ENCODE data around the gene NDUFB10. TPM values are rescaled to one million over a fixed set of nuclear protein-coding genes. Genes with fewer than 3 reads are reported as not detected.

NDUFB10 gene
- total RNA-seq, 1 donor from 2014 or later = 118 TPM

DNA sequence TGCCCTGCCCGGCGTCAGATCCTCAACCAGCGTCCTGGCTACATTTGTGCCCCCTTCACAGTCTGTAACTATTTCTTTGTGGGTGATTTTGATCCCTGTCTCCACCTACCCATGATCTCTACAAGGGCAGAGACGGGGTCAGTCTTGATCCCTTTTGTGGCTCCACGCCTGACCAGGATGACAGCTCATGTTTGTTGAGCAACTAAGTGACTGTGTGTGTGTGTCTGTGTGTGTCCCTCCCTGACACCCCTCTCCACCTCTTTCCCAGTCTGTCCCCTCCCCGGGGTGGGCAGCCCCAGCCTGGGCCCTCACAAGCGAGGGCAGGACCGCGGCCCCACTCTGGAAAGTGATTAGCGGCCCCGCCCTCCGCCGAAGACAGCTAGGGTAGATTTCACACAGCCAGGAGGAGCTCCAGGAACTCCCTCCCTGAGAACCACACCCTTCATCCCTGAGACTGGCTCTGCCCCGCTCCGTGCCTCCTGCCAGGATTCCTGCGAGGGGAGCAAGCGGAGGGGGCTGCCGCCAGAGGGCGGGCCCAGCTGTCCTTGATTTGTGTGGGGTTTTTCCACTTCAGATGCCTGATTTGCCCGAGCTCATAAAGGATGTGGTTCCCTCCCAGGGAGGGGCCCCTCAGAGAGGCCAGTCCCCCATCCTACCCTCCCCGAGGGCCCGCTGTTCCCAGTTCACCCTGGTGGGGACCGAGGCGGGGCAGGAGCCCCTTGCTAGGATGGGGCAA lies 35.9 kb upstream of the NDUFB10 start:
- intact Hi-C loops (cut with micrococcal nuclease) = no loop called here

DNA sequence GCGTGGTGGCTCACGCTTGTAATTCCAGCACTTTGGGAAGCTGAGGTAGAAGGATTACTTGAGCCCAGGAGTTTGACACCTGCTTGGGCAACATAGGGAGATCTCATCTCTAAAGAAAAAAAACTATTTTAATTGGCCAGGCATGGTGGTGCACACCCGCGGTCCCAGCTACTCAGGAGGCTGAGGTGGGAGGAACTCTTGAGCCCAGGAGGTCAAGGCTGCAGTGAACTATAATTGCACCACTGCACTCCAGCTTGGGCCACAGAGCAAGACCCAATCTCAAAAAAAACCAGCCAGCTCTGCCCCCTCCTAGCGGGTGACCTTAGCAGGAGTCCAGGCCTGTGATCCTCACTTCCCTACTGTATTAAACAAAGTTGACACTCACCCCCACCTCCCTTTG lies 35.2 kb upstream of the NDUFB10 start:
- intact Hi-C loops (cut with micrococcal nuclease) = no loop called here

DNA sequence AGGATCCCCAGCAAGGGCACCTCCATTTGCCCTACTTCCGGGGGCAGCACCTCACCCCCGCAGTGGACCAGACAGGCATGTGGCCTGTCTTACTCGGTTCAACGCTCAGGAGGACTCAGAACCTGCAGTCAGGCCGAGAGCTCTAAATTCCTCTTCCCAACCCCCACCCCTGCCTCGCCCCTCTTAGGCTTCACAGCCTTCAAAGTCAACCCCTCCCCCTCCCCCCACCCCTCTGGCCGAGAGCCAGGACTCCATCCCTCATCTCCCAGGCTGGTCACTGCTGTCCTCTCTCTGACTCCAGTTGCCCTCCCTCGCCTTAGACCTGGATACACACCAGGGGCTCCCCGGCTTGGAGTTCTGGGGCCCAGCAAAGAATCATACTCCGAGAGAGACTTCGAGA lies 33.1 kb upstream of the NDUFB10 start:
- intact Hi-C loops (cut with micrococcal nuclease) = loop anchor here (5.0 kb wide), 1 partner anchor 99 kb away; the partner anchor contains the start of genes FAHD1 and HAGH

DNA sequence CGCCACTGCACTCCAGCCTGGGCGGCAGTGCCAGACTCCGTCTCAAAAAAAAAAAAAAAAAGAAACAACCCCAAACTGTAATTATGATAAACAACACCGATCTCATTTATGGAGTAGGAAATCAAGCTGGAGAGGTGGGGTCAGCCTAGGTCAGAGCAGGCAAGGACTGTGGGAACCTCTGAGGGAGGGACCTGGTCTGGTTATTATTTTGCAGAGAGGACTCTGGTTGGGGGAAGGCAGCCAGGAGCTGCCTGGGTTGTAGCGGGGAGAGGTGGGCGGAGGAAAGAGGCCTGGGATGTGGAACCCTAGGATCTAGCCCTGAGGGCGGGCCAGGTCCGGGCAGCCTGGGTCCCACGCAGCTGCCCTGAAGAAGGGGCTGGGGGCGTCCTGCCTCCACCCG lies 30.2 kb upstream of the NDUFB10 start:
- intact Hi-C loops (cut with micrococcal nuclease) = loop anchor here (1.0 to 5.0 kb wide), 4 partner anchors 14 to 156 kb away; partner anchors contain the start of genes FAHD1, HAGH, MRPS34 and MSRB1

DNA sequence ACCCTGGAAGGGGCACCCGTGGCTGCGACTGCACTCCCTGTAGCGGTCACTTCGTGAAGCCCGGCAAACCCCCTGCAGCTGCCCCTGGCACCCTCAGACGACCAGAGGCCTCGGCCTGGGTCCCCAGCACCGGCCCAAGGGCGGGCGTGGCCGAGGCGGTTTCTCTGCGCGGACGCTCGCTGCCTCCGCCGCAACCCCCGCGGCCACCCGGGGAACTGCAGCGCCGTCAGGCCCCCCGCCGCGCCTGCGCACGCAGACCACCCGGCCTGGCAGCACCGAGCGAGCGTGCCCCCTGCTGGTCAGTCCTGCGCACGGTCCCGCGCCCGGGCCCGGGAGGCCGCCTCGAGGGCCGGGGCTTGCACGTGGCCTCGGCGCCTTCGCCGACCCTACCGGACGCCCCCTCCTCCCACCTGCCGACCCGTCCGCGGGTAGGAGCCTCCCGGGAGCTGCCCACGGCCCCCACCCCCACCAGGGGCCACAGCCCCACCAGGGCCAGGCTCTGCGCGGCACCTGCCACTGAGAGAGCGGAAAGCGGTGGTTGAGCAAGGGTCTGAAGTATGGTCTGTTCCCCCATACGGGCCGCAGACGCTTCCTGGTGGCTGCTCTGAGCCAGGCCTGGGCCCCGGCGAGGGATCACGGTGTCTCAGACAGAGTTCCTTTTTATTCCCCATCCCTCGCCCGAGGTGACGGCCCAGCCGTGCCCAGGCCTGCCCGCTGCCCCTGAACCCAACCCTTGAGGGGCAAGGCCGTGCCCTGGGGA lies 29.6 kb upstream of the NDUFB10 start:
- intact Hi-C loops (cut with micrococcal nuclease) = loop anchor here (1.0 to 5.0 kb wide), 4 partner anchors 13 to 156 kb away; partner anchors contain the start of genes FAHD1, HAGH, MRPS34 and MSRB1

DNA sequence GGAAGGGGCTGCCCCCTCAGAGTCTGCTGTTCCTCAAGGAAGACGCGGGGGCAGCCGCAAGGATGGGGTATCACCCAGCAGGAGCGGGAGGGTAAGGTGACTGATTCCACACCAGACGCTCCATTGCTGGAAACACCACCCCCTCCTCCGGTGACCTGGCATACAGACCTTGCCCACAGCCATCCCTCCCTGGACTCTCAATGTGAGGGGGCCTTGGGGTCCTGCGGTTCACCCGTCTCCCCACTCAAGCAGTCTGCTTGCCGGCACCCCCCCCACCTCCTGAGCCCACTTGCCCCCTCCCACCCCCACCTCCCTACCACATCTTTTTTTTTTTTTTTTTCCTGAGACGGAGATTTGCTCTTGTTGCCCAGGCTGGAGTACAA lies 29.0 kb upstream of the NDUFB10 start:
- intact Hi-C loops (cut with micrococcal nuclease) = no loop called here

DNA sequence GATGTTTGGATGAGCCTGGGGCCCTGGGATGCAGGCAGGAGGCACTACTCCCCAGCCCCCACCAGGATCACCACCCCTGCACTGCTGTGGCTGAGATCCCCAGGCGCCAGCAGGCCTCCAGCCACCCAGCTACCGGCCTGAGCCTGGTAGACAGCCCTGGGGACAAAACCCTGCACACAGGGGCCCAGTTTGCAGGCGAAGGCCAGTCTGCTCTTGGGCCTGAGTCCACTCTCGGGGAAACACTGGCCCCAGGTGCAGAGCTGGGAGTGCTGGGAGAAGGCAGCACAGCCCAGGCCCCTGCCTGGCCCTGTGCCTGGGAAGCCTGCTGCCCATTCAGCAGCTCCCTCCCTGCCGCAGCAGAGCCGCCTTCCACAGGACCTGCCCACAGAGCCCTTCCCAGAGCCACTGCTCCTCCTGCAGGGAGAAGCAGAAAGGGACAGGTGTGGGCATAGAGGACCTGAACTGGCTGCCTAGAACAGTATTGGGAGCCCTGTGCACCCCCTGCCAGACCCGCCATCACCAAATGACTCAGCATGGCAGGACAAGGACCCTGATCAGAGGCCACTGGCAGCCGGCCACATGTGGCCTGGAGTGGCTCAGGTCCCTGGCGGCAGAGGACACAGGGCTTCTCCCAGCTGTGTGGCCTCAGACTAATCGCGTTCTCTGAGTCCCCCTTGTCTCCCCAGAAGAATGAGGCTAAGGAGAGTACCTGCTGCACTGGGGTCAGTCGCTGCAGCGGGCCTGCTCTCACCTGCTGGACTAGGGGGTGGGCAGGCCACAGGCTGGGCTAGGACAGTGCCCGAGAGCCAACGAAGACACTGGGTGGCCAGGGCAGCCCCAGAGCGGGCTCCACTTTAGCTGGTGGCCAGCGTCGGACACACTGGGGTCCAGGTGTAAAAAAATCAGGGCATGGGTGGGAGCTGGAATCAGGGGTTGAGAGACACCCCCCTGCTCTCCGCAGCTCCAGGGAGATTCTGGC lies 27.0 kb upstream of the NDUFB10 start:
- intact Hi-C loops (cut with micrococcal nuclease) = no loop called here

DNA sequence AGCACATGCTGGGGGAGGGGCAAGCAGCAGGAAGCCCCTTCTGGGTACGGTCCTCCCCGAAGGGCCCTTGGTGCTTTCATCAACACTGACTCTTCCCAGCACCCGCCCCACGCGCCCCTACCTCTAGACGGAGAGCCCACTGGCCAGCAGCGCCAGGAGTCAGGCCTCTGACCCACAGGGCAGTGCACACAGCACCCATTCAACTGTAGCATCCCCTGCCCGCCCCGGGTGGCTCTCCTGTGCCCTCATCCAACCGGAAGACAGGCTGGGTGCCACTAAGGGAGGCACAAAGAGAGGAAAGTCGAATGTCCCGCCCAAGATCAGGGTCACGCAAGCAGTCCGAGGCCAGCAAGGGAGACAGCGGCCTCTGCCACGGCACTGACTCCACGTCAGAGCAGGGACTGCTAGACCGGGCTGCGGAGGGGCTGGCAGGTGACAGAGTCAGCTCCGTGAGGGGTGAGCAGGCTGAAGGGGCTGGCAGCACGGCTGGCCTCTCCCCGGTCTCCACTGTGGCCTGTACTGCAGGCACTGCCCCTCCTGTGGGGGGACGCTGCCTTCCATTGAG lies 26.2 kb upstream of the NDUFB10 start:
- intact Hi-C loops (cut with micrococcal nuclease) = no loop called here

DNA sequence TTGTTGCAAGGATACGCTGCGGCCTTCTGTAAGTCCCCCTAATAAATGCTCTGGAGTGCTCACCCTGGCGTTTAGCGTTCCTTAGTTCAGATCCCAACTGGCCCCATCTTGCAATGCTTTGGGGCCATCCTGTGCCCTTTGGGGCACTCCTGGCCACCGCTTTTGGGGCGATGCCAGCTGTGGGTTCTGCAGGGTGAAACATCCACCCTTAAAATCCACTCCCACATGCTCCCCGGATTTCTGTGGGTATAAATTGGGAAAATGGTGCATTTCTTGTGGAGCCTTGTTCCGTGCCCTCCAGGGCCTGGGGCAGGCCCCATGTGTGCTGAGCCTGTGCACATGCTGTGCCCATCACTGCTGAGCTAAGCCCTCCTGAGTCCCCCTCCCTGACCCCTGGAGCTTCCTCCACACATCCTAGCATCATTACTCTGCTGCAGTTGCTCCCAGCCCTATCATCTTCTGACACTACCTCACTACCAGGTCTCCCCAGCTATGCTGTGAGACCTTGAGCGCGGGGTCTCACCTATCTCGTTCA lies 22.3 kb upstream of the NDUFB10 start:
- intact Hi-C loops (cut with micrococcal nuclease) = no loop called here

DNA sequence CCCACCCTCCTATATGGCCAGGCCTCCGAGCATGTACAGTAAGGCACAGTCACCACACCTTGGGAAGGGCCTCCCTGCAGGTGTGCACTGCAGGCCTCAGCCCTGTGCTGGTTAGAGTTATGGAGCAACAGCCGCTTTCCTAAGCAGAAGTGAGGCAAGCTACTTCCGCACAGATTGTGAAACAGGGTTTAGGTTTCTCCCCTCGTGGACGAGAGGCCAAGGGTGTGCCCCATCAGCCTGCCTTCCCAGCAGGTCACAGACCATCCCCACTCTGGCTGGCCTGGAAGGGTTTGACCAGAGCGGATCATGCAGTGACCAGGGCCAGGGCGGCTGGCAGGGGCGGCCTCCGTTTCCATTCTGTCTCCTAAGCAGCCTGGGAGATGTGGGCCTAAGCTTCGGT lies 21.0 kb upstream of the NDUFB10 start:
- intact Hi-C loops (cut with micrococcal nuclease) = no loop called here

DNA sequence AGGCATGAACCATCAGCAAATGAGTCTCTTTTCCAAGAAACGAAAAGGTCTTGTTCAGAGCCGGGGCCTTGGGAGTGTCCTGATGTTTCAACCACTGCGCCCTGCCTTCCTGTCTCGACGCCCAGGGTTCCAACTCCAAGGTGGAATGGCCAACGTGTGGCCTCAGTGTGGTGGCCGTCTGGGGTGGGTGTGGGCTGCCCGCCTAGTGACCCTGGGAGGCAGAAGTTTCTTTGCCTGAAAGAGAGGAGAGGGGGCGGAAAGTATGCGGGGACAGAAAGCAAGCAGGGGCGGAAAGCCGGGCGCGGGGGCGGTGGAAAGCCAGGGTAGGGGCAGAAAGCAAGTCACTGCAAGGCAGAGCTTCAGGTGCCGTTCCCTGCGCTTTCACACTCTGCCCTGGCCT lies 20.4 kb upstream of the NDUFB10 start:
- intact Hi-C loops (cut with micrococcal nuclease) = no loop called here

DNA sequence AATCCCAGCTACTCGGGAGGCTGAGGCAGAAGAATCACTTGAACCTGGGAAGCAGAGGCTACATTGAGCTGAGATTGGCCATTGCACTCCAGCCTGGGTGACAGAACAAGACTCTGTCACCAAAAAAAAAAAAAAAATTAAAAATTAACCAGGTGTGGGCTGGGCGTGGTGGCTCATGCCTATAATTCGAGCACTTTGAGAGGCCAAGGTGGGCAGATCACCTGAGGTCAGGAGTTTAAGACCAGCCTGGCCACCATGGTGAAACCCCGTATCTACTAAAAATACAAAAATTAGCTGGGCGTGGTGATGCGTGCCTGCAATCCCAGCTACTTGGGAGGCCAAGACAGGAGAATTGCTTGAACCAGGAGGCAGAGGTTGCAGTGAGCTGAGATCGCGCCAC lies 19.5 kb upstream of the NDUFB10 start:
- intact Hi-C loops (cut with micrococcal nuclease) = loop anchor here (5.0 kb wide), 2 partner anchors 78 to 1298 kb away; partner anchors contain the start of gene MCRIP2

DNA sequence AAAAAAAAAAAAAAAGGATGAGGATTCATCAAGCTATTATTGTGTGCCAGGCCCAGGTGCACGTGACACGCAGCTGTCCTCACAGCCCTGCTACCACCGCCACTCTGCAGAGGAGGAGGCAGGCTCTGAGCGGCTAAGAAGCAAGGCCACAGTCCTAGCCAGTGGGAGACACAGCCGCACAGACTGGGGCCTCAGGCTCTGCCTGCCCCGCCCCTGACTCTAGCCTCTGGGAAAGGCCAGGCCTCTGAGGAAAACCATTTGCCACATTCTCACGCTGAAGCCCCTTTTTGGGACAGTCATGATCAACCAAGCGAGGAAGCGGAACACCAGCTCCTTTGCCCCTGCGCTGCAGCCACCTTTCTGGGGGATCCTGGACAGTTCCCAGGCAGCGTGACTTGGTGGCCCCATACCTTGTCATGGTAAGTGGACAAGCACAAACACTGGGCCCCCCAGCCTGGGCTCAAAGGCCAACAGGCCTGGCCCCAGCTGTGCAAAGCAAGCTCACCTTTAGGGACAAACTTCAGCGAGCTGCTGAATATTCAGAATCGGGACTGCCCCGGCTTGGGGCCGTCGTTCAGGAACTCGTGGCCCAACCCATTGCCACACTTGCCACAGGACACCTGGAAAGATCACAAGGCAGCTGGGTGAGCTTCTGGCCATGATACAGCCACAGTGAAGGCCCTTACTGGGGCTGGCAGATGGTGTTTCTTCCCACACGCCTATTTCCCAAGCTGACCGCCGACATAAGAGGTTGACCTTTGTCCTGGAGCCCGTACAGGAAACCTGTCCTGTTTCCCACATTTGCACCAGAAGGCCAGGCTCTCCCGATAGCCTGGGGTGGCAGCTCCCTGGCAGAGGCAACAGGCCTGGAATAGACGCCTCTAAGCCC lies 18.8 kb upstream of the NDUFB10 start:
- intact Hi-C loops (cut with micrococcal nuclease) = loop anchor here (5.0 kb wide), 2 partner anchors 78 to 1298 kb away; partner anchors contain the start of gene MCRIP2

DNA sequence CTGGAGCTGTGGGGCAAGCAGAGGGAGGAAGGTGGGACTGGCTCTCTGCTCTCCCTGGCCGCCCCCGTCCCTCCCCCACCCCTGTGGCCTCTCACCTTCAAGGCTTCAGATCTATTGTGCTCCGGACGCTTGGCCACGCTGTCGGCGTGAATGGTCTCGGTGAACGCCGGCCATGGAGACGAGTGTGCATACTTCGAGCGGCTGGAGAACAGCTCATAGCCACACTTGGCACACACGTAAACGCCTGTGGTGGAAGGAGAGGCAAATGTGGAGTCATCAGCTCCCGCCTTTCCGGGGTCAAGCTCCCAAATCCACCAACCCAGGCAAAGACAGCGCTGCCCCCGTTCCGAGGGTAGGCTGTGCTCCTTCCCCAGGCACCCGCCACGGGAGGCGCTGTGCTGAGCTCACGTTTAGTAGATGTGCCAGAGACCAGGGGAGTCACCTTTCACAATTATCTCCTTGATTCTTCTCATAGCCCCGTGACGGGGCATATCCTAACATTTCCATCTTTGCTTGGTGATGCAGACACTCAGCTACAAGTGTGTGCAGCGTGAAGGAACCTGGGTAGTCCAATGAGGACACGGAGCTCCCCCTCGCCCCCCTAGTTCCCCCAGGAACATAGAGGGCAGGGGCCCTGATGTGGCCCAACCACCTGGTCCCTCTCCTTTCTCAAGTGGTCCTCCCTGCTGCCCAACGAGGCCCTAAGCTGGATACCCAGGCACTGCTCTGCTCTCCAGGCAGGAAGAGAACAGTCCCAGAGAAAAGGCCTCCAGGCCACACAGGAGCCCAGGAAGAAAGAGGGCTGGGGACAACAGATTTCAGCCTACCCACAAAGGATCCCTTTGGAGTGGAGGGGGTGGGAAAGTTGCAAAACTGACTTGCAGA lies 17.9 kb upstream of the NDUFB10 start:
- intact Hi-C loops (cut with micrococcal nuclease) = loop anchor here (2.0 to 5.0 kb wide), 3 partner anchors 13 to 1299 kb away; partner anchors contain the start of gene MCRIP2

DNA sequence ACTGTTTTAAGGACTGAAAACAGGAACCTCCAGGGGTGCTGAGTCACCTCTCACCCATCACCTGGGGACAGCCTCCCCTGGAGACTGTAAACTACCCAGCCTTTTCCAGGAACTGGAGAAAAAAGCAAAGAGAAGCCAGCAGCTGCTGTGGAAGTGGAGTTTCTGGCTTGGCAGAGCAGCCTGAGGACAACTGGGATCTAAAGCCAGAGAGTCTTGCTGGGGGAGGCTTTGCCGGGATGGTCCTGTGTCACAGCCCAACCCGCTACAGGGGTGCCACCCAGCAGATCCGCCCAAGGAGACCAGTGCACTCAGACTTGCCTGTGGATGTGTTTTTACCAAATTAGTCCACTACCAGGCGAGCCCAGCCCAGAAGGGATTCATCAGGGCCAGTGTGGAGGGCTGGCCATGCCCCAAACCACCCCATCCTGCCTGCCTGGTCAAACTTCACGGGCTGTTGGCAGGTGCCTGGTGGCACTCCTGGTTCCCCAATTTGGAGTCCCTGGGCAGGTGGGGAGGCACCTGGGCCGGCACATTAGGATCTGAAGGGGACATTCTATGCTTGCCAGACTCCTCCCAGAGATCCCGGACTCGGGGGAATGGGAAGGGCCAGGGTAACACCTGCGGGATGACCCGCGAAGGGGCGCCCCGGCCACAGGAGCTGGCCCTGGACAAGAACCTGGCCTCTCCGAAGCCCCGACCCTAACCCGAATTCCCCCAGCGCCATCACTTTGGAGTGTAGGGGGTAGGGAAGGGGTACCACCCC lies 17.1 kb upstream of the NDUFB10 start:
- intact Hi-C loops (cut with micrococcal nuclease) = loop anchor here (2.0 to 5.0 kb wide), 3 partner anchors 13 to 1300 kb away; partner anchors contain the start of gene MCRIP2

DNA sequence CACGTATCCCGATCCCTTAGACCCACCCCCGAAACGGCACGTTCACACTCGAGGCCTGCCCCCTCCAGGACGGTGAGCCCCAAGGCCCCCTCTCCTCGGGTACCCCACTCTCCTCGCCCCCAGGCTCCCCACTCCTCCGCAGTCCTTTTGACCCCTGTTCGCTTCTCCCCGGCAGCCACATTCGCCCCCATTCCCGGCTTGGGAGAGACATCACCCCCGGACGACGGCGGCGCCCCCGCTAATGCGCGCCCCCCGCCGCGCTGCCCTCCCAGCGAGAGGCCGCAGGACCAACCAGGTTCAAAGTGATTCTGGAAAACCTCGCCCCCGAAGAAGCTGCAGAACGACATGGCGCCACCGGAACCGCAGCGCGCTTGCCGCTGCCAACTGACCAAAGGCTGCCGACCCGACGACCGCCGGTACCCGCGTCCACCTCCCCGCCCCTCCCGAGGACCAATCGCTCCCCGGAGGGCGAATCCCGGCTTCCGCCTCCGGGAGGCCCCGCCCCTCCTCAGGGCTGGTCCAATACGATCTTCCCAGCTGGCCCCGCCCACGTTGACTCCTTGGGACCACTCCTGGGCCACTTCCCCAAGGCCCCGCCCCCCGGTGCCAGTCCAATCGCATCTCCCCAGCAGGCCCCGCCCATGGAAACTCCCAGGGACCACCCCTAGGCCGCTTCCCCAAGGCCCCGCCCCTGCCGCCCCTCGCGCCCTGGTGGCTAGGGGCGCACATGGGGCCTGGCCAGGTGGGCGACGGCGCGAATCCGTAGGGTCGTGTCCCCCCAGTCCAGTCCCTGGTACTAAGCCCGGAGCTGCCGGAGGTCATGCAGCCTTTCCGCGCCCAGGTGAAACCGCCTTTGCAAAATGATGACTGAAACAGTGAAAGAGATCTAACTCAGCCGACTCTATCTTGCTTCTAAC lies 16.3 kb upstream of the NDUFB10 start, which contains the start of gene MSRB1:
Gene MSRB1 (minus strand): TSS at position 390 of the 917 bp plus-strand sequence. CDS start 43 bp downstream, at position 347.
- intact Hi-C loops (cut with micrococcal nuclease) = loop anchor here (1.0 to 5.0 kb wide), 13 partner anchors 14 to 1301 kb away; partner anchors contain the start of genes HAGH, MCRIP2, MEIOB and MLST8

Data from T-helper 1 cell treated with Interleukin-12 subunit alpha and Interleukin-12 subunit beta and Interleukin-4 antibody, amounts not matched to agents 30 ng/mL and 1 ng/mL, for 36 hours (primary cell).